Vagina (tissue), 2 donors: Measurements from ENCODE around the gene ATG2B. TPM values are rescaled to one million over a fixed set of nuclear protein-coding genes. Genes with fewer than 3 reads are reported as not detected.

Source experiments
- DNase-seq, 2 donors: peaks; one replicate each; pipeline ENCODE4 v3.0.0-alpha.2; 2017; ENCODE audit errors: extremely low spot score in 2 of 2
- H3K27ac ChIP-seq: fragments of 200-600 bp; sonication (generic); one replicate; pipeline ENCODE4 v1.5.1; 2019
- H3K27me3 ChIP-seq: fragments of 200-600 bp; sonication (generic); one replicate; pipeline ENCODE4 v1.5.1; 2019
- H3K36me3 ChIP-seq, 2 donors: fragments of 200-600 bp; sonication (generic); one replicate each; pipeline ENCODE4 v1.5.1; 2017 to 2019
- H3K4me1 ChIP-seq: fragments of 200-600 bp; sonication (generic); one replicate; pipeline ENCODE4 v1.5.1; 2019
- H3K4me3 ChIP-seq, 2 donors: fragments of 200-600 bp; sonication (generic); 1 replicate in 1 of 2; 2 replicates in 1 of 2; pipeline ENCODE4 v1.5.1; 2016 to 2019
- H3K9me3 ChIP-seq: fragments of 200-600 bp; sonication (generic); one replicate; pipeline ENCODE4 v1.5.1; 2019
- CTCF ChIP-seq, 3 experiments: fragments of 450-650 bp in 2 of 3; fragments of 200-600 bp in 1 of 3; sonication (generic) in 1 of 3; IDR thresholded peaks; one replicate each; pipeline ENCODE4 v1.5.1; 2017 to 2019; ENCODE audit warnings: antibody characterized with exemption in 3 of 3, mild to moderate bottlenecking in 2 of 3, moderate library complexity in 2 of 3
- POLR2A ChIP-seq, 2 donors: fragments of 450-650 bp; IDR thresholded peaks; one replicate each; pipeline ENCODE4 v1.6.1; 2017; ENCODE audit warnings: antibody characterized with exemption in 2 of 2, mild to moderate bottlenecking in 2 of 2, moderate library complexity in 2 of 2
- POLR2AphosphoS5 ChIP-seq, 2 donors: sonication (generic); formaldehyde crosslinking; IDR thresholded peaks; one replicate each; pipeline ENCODE4 v1.9.0; 2017; ENCODE audit warnings: antibody characterized with exemption in 2 of 2, mild to moderate bottlenecking in 2 of 2, low read depth in 1 of 2; ENCODE audit not compliant: insufficient read depth in 1 of 2
- intact Hi-C: fragments of 100-400 bp; cut with DNase I; formaldehyde crosslinking; loops from one replicate; pipeline ENCODE4 v1.15.1; 2023
- total RNA-seq: library from RNA; depleted of rRNA; stranded (reverse); fragments of >200 nt; gene quantifications from one replicate; pipeline ENCODE4 v1.2.3, GENCODE V29; 2016

The ATG2B gene
- total RNA-seq, 1 donor from 2014 or later, result 32.2 TPM

- Histone ChIP-seq H3K27ac (peak overlapping the region; percentile 91), H3K4me1 (peaks cover 9% of the 10 kb centered on the region), H3K4me3 (peak overlapping the region; percentile 72 to 89), H3K36me3 (no peaks in the 10 kb centered on the region), H3K27me3 (no peaks in the 10 kb centered on the region), H3K9me3 (no peaks in the 10 kb centered on the region)
- intact Hi-C loops, result loop anchor here (2.0 kb wide), 1 partner anchor 29 kb away; the partner anchor contains the start of genes ATG2B and GSKIP
- DNase-seq, result peak; percentile 92 to 98
- TF ChIP-seq POLR2A (IDR thresholded peaks at IDR 0.05) (peak in 1 of 2 donors; percentile 14), POLR2AphosphoS5 (IDR thresholded peaks at IDR 0.05; ENCODE audit: insufficient read depth in 1 of 2, low read depth in 1 of 2) (no peak), CTCF (IDR thresholded peaks at IDR 0.05) (no peak)
These were observed 28.4 kb upstream of the ATG2B start for GRCh38 chr14:96391293-96392118.

DNA sequence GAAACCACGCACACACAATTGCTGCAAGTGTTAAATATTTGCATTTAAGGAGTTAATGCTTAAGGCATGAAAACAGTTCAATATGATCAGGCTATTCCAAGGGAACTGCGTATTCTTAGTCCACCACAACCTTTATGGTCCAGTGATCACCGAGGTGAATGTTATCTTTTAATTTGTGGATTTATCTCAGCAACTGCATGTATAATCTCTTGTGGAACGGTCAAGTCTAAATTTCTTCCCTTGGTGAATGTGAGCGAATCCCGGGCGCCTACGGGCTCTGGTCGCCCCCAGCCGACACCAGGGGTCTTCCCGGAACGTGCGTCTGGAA is 27.8 kb upstream of the ATG2B start:
- no peaks in the 10 kb centered on the region for H3K36me3 ChIP-seq
- H3K9me3 ChIP-seq, result no peaks in the 10 kb centered on the region
- peaks cover 9% of the 10 kb centered on the region for H3K4me1 ChIP-seq
- no peak for DNase-seq
- TF ChIP-seq CTCF (IDR thresholded peaks at IDR 0.05) (no peak), POLR2AphosphoS5 (IDR thresholded peaks at IDR 0.05; ENCODE audit: insufficient read depth in 1 of 2, low read depth in 1 of 2) (no peak), POLR2A (IDR thresholded peaks at IDR 0.05) (no peak)
- H3K27ac ChIP-seq, result peak overlapping the region; percentile 91
- intact Hi-C loops, result no loop called here
- H3K27me3 ChIP-seq, result no peaks in the 10 kb centered on the region
- peak overlapping the region; percentile 72 to 89 for H3K4me3 ChIP-seq

- no peak overlapping the region for H3K4me3 ChIP-seq
- intact Hi-C loops, result no loop called here
These were observed 22.2 kb upstream of the ATG2B start for GRCh38 chr14:96385385-96385784.

DNA sequence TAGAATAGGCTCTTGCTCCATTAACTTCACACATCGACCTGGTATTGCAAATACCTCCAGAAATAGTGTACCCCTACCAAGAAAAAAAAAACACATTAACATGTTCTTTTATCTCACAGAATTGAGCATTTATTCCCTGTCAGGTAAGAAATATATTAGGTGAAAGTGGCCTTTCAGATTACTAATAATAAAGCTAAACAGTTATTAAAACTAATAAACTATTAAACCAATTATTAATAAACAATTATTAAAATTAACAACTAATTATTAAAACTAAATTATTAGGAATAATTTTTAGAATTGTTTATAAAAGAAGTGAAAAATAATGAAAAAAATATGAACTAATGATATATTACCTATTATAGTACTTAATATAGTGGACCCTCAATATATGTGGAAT is 21.6 kb upstream of the ATG2B start:
- Histone ChIP-seq H3K36me3 (peaks cover 0 to 9% of the 10 kb centered on the region in 2 donors), H3K27ac (no peak overlapping the region), H3K4me3 (no peak overlapping the region), H3K27me3 (no peaks in the 10 kb centered on the region), H3K4me1 (no peaks in the 10 kb centered on the region), H3K9me3 (no peaks in the 10 kb centered on the region)
- TF ChIP-seq CTCF (IDR thresholded peaks at IDR 0.05) (no peak), POLR2AphosphoS5 (IDR thresholded peaks at IDR 0.05; ENCODE audit: insufficient read depth in 1 of 2, low read depth in 1 of 2) (no peak), POLR2A (IDR thresholded peaks at IDR 0.05) (no peak)
- DNase-seq, result no peak
- intact Hi-C loops, result no loop called here

More at GRCh38 chr14:96385385-96385784, 22.2 kb upstream of the ATG2B start:
- H3K4me1 ChIP-seq, result no peaks in the 10 kb centered on the region
- peaks cover 0 to 9% of the 10 kb centered on the region in 2 donors for H3K36me3 ChIP-seq
- H3K27me3 ChIP-seq, result no peaks in the 10 kb centered on the region
- H3K27ac ChIP-seq, result no peak overlapping the region
- no peak for TF ChIP-seq CTCF (IDR thresholded peaks at IDR 0.05)
- TF ChIP-seq POLR2AphosphoS5 (IDR thresholded peaks at IDR 0.05; ENCODE audit: insufficient read depth in 1 of 2, low read depth in 1 of 2), result no peak
- no peak for TF ChIP-seq POLR2A (IDR thresholded peaks at IDR 0.05)
- H3K9me3 ChIP-seq, result no peaks in the 10 kb centered on the region
- no peak for DNase-seq

- no peak for DNase-seq
- Histone ChIP-seq H3K27me3 (no peaks in the 10 kb centered on the region), H3K36me3 (peaks cover 0 to 9% of the 10 kb centered on the region in 2 donors), H3K4me3 (no peak overlapping the region), H3K4me1 (no peaks in the 10 kb centered on the region), H3K9me3 (no peaks in the 10 kb centered on the region), H3K27ac (no peak overlapping the region)
- TF ChIP-seq POLR2A (IDR thresholded peaks at IDR 0.05) (no peak), CTCF (IDR thresholded peaks at IDR 0.05) (no peak), POLR2AphosphoS5 (IDR thresholded peaks at IDR 0.05; ENCODE audit: insufficient read depth in 1 of 2, low read depth in 1 of 2) (no peak)
- intact Hi-C loops, result no loop called here
These were observed 20.9 kb upstream of the ATG2B start for GRCh38 chr14:96384053-96384452.
